ENCODE measurements around the gene HDAC1. TPM values are rescaled to one million over a fixed set of nuclear protein-coding genes. Genes with fewer than 3 reads are reported as not detected.

The HDAC1 gene
- polyA plus RNA-seq, 1 donor = 153 TPM

GRCh38 chr1:32367912-32368635 is 76.2 kb downstream of the HDAC1 start:
- no CpG with 5 or more reads among the region's 7 CpGs for WGBS (ENCODE audit: insufficient coverage, low lambda C conversion rate)
- peaks cover 78% of the 10 kb centered on the region for H3K36me3 ChIP-seq (ENCODE audit: control insufficient read depth, insufficient read depth, low read length)

DNA sequence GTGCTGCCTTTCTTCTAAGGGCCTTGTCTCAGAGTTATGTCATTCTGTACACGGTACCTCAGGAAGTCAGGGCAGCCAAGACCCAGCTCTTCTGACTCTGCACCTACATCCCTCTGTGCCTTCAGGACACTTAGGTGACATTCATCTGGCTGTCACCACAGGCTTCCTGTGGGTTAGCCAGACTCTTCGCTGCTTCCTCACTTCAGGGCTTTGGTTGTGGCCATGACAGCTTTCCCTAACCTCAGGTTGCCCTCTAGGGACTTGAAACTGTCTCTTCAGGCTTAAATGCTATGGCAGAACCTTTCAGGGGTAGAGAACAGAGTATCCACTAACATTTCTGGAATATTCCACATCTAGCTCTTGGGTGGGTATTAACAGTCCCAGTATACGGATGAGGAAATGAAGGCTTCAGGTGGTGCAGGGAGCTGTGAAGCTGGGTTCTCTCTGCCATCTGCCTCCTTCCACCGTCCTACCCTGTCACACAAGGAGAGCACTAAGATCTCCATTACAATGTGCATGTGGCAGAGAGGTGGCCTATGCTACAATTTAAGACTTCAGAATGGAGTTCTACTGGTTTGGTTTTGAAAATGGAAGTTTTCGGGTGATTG is 80.4 kb downstream of the HDAC1 start:
- no peaks in the 10 kb centered on the region for H3K4me1 ChIP-seq (ENCODE audit: control insufficient read depth, insufficient read depth, low read length)
- H3K27me3 ChIP-seq (ENCODE audit: control insufficient read depth, insufficient read depth, low read length) = no peaks in the 10 kb centered on the region
- H3K9me3 ChIP-seq (ENCODE audit: control insufficient read depth, low read depth, low read length) = no peaks in the 10 kb centered on the region
- no peak overlapping the region for H3K27ac ChIP-seq (ENCODE audit: low read length)
- no CpG with 5 or more reads among the region's 5 CpGs for WGBS (ENCODE audit: insufficient coverage, low lambda C conversion rate)
- no peak for DNase-seq
- peaks cover 84% of the 10 kb centered on the region for H3K36me3 ChIP-seq (ENCODE audit: control insufficient read depth, insufficient read depth, low read length)
- H3K4me3 ChIP-seq (ENCODE audit: low read length) = no peak overlapping the region

More at GRCh38 chr1:32367912-32368635, 76.2 kb downstream of the HDAC1 start:
- H3K4me3 ChIP-seq (ENCODE audit: low read length) = no peak overlapping the region
- H3K27ac ChIP-seq (ENCODE audit: low read length) = no peak overlapping the region
- no peak for DNase-seq
- H3K9me3 ChIP-seq (ENCODE audit: control insufficient read depth, low read depth, low read length) = no peaks in the 10 kb centered on the region
- no peaks in the 10 kb centered on the region for H3K4me1 ChIP-seq (ENCODE audit: control insufficient read depth, insufficient read depth, low read length)
- H3K27me3 ChIP-seq (ENCODE audit: control insufficient read depth, insufficient read depth, low read length) = no peaks in the 10 kb centered on the region

GRCh38 chr1:32373996-32374592 is 82.2 kb downstream of the HDAC1 start:
- Histone ChIP-seq H3K4me3 (ENCODE audit: low read length) (no peak overlapping the region), H3K27ac (ENCODE audit: low read length) (no peak overlapping the region), H3K36me3 (ENCODE audit: control insufficient read depth, insufficient read depth, low read length) (peaks cover 85% of the 10 kb centered on the region), H3K4me1 (ENCODE audit: control insufficient read depth, insufficient read depth, low read length) (no peaks in the 10 kb centered on the region), H3K9me3 (ENCODE audit: control insufficient read depth, low read depth, low read length) (no peaks in the 10 kb centered on the region), H3K27me3 (ENCODE audit: control insufficient read depth, insufficient read depth, low read length) (no peaks in the 10 kb centered on the region)
- no CpG with 5 or more reads among the region's 1 CpG for WGBS (ENCODE audit: insufficient coverage, low lambda C conversion rate)
- DNase-seq = no peak

- no peak for DNase-seq
- no CpG with 5 or more reads among the region's 11 CpGs for WGBS (ENCODE audit: insufficient coverage, low lambda C conversion rate)
- peaks cover 96% of the 10 kb centered on the region for H3K36me3 ChIP-seq (ENCODE audit: control insufficient read depth, insufficient read depth, low read length)
- no peak overlapping the region for H3K4me3 ChIP-seq (ENCODE audit: low read length)
- no peaks in the 10 kb centered on the region for H3K9me3 ChIP-seq (ENCODE audit: control insufficient read depth, low read depth, low read length)
- H3K4me1 ChIP-seq (ENCODE audit: control insufficient read depth, insufficient read depth, low read length) = no peaks in the 10 kb centered on the region
- no peak overlapping the region for H3K27ac ChIP-seq (ENCODE audit: low read length)
- no peaks in the 10 kb centered on the region for H3K27me3 ChIP-seq (ENCODE audit: control insufficient read depth, insufficient read depth, low read length)
These were observed 84.3 kb downstream of the HDAC1 start for GRCh38 chr1:32376199-32376598.

- H3K9me3 ChIP-seq (ENCODE audit: control insufficient read depth, low read depth, low read length) = no peaks in the 10 kb centered on the region
- no peaks in the 10 kb centered on the region for H3K4me1 ChIP-seq (ENCODE audit: control insufficient read depth, insufficient read depth, low read length)
- 100% methylated on average over 1 of the region's 12 CpGs for WGBS (ENCODE audit: insufficient coverage, low lambda C conversion rate)
- peaks cover 96% of the 10 kb centered on the region for H3K36me3 ChIP-seq (ENCODE audit: control insufficient read depth, insufficient read depth, low read length)
- no peak overlapping the region for H3K27ac ChIP-seq (ENCODE audit: low read length)
- no peak for DNase-seq
- H3K4me3 ChIP-seq (ENCODE audit: low read length) = no peak overlapping the region
- no peaks in the 10 kb centered on the region for H3K27me3 ChIP-seq (ENCODE audit: control insufficient read depth, insufficient read depth, low read length)
These were observed 85.8 kb downstream of the HDAC1 start for GRCh38 chr1:32377541-32378220.

DNA sequence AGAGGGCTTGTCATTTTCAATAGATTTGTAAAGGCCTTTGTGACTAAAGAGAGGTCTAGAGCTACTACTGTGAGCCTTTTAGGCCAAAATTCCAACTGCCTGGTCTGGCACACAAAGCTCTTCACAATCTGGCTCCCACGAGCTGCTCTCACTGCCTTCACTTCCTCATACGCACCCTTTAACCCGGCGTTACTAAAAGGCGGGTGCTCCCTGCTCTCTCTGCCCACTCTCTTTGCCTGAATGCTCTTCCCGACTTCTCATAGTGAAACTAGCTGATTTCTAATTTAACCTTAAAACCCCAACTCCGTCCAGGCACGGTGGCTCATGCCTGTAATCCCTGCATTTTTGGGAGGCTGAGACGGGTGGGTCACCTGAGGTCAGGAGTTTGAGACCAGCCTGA is 88.2 kb downstream of the HDAC1 start:
- Histone ChIP-seq H3K4me1 (ENCODE audit: control insufficient read depth, insufficient read depth, low read length) (no peaks in the 10 kb centered on the region), H3K4me3 (ENCODE audit: low read length) (no peak overlapping the region), H3K27me3 (ENCODE audit: control insufficient read depth, insufficient read depth, low read length) (no peaks in the 10 kb centered on the region), H3K36me3 (ENCODE audit: control insufficient read depth, insufficient read depth, low read length) (peaks cover 96% of the 10 kb centered on the region), H3K27ac (ENCODE audit: low read length) (no peak overlapping the region), H3K9me3 (ENCODE audit: control insufficient read depth, low read depth, low read length) (no peaks in the 10 kb centered on the region)
- no peak for DNase-seq
- no CpG with 5 or more reads among the region's 9 CpGs for WGBS (ENCODE audit: insufficient coverage, low lambda C conversion rate)

Other genes starting within 250 kb of the HDAC1 start
- gene TMEM39B, start 219.1 kb upstream of the HDAC1 start, polyA plus RNA-seq = 14.9 TPM
- gene KPNA6, start 184.0 kb upstream of the HDAC1 start, polyA plus RNA-seq = 25.3 TPM
- 33.7 TPM for gene TXLNA, start 112.4 kb upstream of the HDAC1 start, polyA plus RNA-seq
- 13.3 TPM for gene CCDC28B, start 91.5 kb upstream of the HDAC1 start, polyA plus RNA-seq
- gene IQCC, start 86.4 kb upstream of the HDAC1 start, polyA plus RNA-seq = 5.5 TPM
- gene DCDC2B, start 83.0 kb upstream of the HDAC1 start, polyA plus RNA-seq = 0.54 TPM
- 22.0 TPM for gene TMEM234, start 69.7 kb upstream of the HDAC1 start, polyA plus RNA-seq
- 156 TPM for gene EIF3I, start 69.7 kb upstream of the HDAC1 start, polyA plus RNA-seq
- gene FAM167B, start 44.9 kb upstream of the HDAC1 start, polyA plus RNA-seq = 2.8 TPM
- 4.2 TPM for gene LCK, start 40.8 kb upstream of the HDAC1 start, polyA plus RNA-seq
- 139 TPM for gene MARCKSL1, start 44.1 kb downstream of the HDAC1 start, polyA plus RNA-seq
- 12.2 TPM for gene FAM229A, start 70.4 kb downstream of the HDAC1 start, polyA plus RNA-seq
- 6.1 TPM for gene TSSK3, start 70.5 kb downstream of the HDAC1 start, polyA plus RNA-seq
- 57.2 TPM for gene BSDC1, start 102.4 kb downstream of the HDAC1 start, polyA plus RNA-seq
- gene ZBTB8B, start 173.0 kb downstream of the HDAC1 start, polyA plus RNA-seq = 0.25 TPM
- 8.0 TPM for gene ZBTB8A, start 247.3 kb downstream of the HDAC1 start, polyA plus RNA-seq

All from large intestine (tissue), 3 donors.